Gastroesophageal sphincter (tissue), 4 donors: ENCODE results near the gene NRXN2. TPM values are rescaled to one million over a fixed set of nuclear protein-coding genes. Genes with fewer than 3 reads are reported as not detected.

Source experiments
- ATAC-seq: fragments of 150-250 bp; one replicate; pipeline ENCODE4 v1.9.1; 2016; ENCODE audit warnings: mild to moderate bottlenecking, moderate library complexity
- H3K27ac ChIP-seq, 4 donors: fragments of 200-600 bp; sonication (generic) in 3 of 4; 1 replicate in 3 of 4; 2 replicates in 1 of 4; pipeline ENCODE4 v1.5.1; 2016 to 2019
- H3K27me3 ChIP-seq: fragments of 200-600 bp; sonication (generic); one replicate; pipeline ENCODE4 v1.5.1; 2019
- H3K36me3 ChIP-seq, 2 donors: fragments of 200-600 bp; sonication (generic); one replicate each; pipeline ENCODE4 v1.5.1; 2019; ENCODE audit warnings: control low read depth in 1 of 2
- H3K4me1 ChIP-seq, 3 donors: fragments of 200-600 bp; sonication (generic); 1 replicate in 2 of 3; 2 replicates in 1 of 3; pipeline ENCODE4 v1.5.1; 2016 to 2019; ENCODE audit warnings: control low read depth in 2 of 3
- H3K4me3 ChIP-seq, 2 donors: fragments of 200-600 bp; sonication (generic); one replicate each; pipeline ENCODE4 v1.5.1; 2019; ENCODE audit warnings: mild to moderate bottlenecking in 1 of 2, moderate library complexity in 1 of 2
- H3K9me3 ChIP-seq, 3 donors: fragments of 200-600 bp; sonication (generic); one replicate each; pipeline ENCODE4 v1.5.1; 2017 to 2019; ENCODE audit warnings: control low read depth in 2 of 3
- EP300 ChIP-seq: sonication (generic); formaldehyde crosslinking; IDR thresholded peaks from one replicate; pipeline ENCODE4 v1.6.1; 2017; ENCODE audit warnings: antibody characterized with exemption, mild to moderate bottlenecking
- POLR2A ChIP-seq, 2 donors: fragments of 450-650 bp; IDR thresholded peaks; one replicate each; pipeline ENCODE4 v1.6.1; 2017; ENCODE audit warnings: antibody characterized with exemption in 2 of 2, mild to moderate bottlenecking in 2 of 2, moderate library complexity in 1 of 2
- POLR2AphosphoS5 ChIP-seq: sonication (generic); formaldehyde crosslinking; IDR thresholded peaks from one replicate; pipeline ENCODE4 v1.6.1; 2017; ENCODE audit warnings: antibody characterized with exemption
- WGBS, 2 donors: methylation state at CpG; one replicate each; pipeline ENCODE4 v1.1.5; 2018; ENCODE audit warnings: low coverage in 1 of 2; 5-methylcytosine and 5-hydroxymethylcytosine counted together
- total RNA-seq, 4 donors: library from RNA; depleted of rRNA; stranded (reverse); fragments of >200 nt; gene quantifications; one replicate each; pipeline ENCODE4 v1.1.0, GENCODE V29; 2016
- TF ChIP-seq, protein P1 (sequence below), 4 experiments: fragments of 200-600 bp in 2 of 4; fragments of 450-650 bp in 2 of 4; sonication (generic) in 1 of 4; IDR thresholded peaks; one replicate each; pipeline ENCODE4 v1.5.1; 2017 to 2019; ENCODE audit warnings: antibody characterized with exemption in 4 of 4, mild to moderate bottlenecking in 2 of 4, moderate library complexity in 2 of 4

Gene NRXN2
- total RNA-seq, 4 donors from 2014 or later = 3.4 to 25.4 (median 5.0) TPM

GRCh38 chr11:64643920-64644646 lies 78.9 kb downstream of the NRXN2 start:
- WGBS, 2 donors = 26 to 51% methylated on average over 2 to 7 of the region's 19 CpGs
- Histone ChIP-seq H3K27ac (no peak overlapping the region), H3K27me3 (peaks cover 78% of the 10 kb centered on the region), H3K4me3 (peak overlapping the region in 1 of 2 donors; percentile 52), H3K4me1 (peaks cover 0 to 26% (median 0%) of the 10 kb centered on the region in 3 donors), H3K9me3 (no peaks in the 10 kb centered on the region), H3K36me3 (no peaks in the 10 kb centered on the region)
- ATAC-seq = peak; percentile 16
- no peak for TF ChIP-seq POLR2A (IDR thresholded peaks at IDR 0.05)
- TF ChIP-seq, protein P1, sequence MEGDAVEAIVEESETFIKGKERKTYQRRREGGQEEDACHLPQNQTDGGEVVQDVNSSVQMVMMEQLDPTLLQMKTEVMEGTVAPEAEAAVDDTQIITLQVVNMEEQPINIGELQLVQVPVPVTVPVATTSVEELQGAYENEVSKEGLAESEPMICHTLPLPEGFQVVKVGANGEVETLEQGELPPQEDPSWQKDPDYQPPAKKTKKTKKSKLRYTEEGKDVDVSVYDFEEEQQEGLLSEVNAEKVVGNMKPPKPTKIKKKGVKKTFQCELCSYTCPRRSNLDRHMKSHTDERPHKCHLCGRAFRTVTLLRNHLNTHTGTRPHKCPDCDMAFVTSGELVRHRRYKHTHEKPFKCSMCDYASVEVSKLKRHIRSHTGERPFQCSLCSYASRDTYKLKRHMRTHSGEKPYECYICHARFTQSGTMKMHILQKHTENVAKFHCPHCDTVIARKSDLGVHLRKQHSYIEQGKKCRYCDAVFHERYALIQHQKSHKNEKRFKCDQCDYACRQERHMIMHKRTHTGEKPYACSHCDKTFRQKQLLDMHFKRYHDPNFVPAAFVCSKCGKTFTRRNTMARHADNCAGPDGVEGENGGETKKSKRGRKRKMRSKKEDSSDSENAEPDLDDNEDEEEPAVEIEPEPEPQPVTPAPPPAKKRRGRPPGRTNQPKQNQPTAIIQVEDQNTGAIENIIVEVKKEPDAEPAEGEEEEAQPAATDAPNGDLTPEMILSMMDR (IDR thresholded peaks at IDR 0.05) = no peak
- TF ChIP-seq POLR2AphosphoS5 = no peak
- no peak for TF ChIP-seq EP300

DNA sequence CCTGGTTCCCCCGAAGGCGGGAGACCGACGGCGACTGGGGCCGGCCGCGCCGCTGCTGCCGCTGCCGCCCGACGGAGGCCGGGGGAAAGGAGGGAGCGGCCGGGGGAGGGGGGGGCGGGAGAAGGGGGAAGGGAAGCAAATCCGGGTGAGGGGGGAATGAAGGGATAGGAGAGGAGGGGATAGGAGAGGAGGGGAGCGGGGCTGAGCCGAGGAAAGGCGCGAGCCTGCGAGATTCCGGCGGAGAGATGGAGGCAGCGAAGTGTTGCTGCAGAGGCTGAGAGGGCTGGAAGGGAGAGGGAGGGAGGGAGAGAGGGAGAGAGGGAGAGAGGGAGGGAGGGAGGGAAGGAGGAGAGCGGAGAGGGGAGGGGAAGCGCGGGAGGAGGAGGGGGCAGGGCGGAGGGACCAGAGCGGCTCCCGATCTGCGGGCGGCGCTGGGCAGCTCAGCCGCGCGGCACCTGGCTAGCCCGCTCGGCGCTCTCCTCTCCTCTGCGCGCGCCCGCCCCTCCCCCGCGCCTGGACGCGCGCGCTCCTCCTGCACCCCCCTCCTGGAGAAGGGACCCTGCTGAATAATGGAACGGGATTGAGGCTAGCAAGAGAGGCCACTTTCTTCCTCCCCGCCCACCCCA lies 79.6 kb downstream of the NRXN2 start:
- Histone ChIP-seq H3K9me3 (no peaks in the 10 kb centered on the region), H3K27me3 (peaks cover 83% of the 10 kb centered on the region), H3K27ac (peak overlapping the region in 1 of 4 donors; percentile 49), H3K4me1 (peaks cover 0 to 29% (median 0%) of the 10 kb centered on the region in 3 donors), H3K36me3 (no peaks in the 10 kb centered on the region), H3K4me3 (peak overlapping the region in 1 of 2 donors; percentile 52)
- WGBS, 2 donors = 1 to 7% methylated on average over 12 to 16 of the region's 53 CpGs
- TF ChIP-seq EP300 = no peak
- ATAC-seq = peak; percentile 46

- WGBS, 2 donors = 0% methylated on average over 3 of the region's 36 CpGs; no CpG with 5 or more reads in 1 of the 2 donors
- Histone ChIP-seq H3K36me3 (no peaks in the 10 kb centered on the region), H3K27ac (peak overlapping the region in 1 of 4 donors; percentile 49), H3K4me3 (peak overlapping the region in 1 of 2 donors; percentile 52), H3K27me3 (peaks cover 87% of the 10 kb centered on the region), H3K4me1 (peaks cover 0 to 34% (median 0%) of the 10 kb centered on the region in 3 donors), H3K9me3 (no peaks in the 10 kb centered on the region)
- no peak for ATAC-seq
- TF ChIP-seq POLR2AphosphoS5 (no peak), POLR2A (IDR thresholded peaks at IDR 0.05) (no peak), EP300 (no peak)
- TF ChIP-seq, protein P1 (IDR thresholded peaks at IDR 0.05) = no peak
Observed at GRCh38 chr11:64642871-64643255, 80.1 kb downstream of the NRXN2 start.

DNA sequence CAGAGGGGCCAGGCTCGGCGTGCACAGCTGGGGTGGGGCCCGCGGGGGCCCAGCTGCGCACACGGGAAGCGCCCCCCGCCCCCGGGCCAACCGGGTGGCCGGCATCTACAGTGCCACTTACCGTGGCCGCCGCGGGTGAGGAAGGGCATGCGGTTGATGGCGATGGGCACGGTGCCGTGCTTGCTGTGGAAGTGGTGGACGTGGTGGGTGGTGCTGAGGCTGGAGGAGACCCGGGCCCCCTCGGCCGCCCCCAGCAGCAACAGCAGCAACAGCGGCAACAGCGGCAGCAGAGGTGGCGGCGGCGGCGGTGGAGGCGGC lies 80.6 kb downstream of the NRXN2 start:
- H3K27ac ChIP-seq = no peak overlapping the region
- 0% methylated on average over 6 of the region's 30 CpGs; no CpG with 5 or more reads in 1 of the 2 donors for WGBS, 2 donors
- H3K27me3 ChIP-seq = peaks cover 87% of the 10 kb centered on the region

More for the DNA sequence above, 80.6 kb downstream of the NRXN2 start:
- H3K9me3 ChIP-seq = no peaks in the 10 kb centered on the region
- H3K4me3 ChIP-seq = peak overlapping the region in 1 of 2 donors; percentile 52
- H3K36me3 ChIP-seq = no peaks in the 10 kb centered on the region
- ATAC-seq = no peak
- TF ChIP-seq, protein P1 (IDR thresholded peaks at IDR 0.05) = no peak
- TF ChIP-seq POLR2AphosphoS5 (no peak), EP300 (no peak), POLR2A (IDR thresholded peaks at IDR 0.05) (no peak)
- H3K4me1 ChIP-seq = peaks cover 0 to 39% (median 0%) of the 10 kb centered on the region in 3 donors
